ENCODE results near the gene THOC3. TPM values are rescaled to one million over a fixed set of nuclear protein-coding genes. Genes with fewer than 3 reads are reported as not detected.
"Not testable (repeated sequence)": the region's sequence is repeated elsewhere in the genome, so short reads cannot be mapped to it uniquely, and the experiment has no call there.

The THOC3 gene
- total RNA-seq (2014; rRNA removed; shearing (Covaris generic)) = 146 and 152 TPM in 2 replicates
- 66.7 and 66.9 TPM in 2 replicates for polyA plus RNA-seq (2016; fragmentation: Nextera tagmentation; extraction: Ambion mirVana)
- long read RNA-seq, transcript THOC3-208 (5 exons, 1,796 nt) = minor isoform, 5 of 213 reads
- long read RNA-seq, transcript THOC3-201 (6 exons, 1,589 nt) = major isoform, 192 of 213 reads
- long read RNA-seq, partial matches to known transcripts = 2 of 213 reads
- long read RNA-seq, other reads (novel, unspliced or antisense) = 14 of 213 reads

DNA sequence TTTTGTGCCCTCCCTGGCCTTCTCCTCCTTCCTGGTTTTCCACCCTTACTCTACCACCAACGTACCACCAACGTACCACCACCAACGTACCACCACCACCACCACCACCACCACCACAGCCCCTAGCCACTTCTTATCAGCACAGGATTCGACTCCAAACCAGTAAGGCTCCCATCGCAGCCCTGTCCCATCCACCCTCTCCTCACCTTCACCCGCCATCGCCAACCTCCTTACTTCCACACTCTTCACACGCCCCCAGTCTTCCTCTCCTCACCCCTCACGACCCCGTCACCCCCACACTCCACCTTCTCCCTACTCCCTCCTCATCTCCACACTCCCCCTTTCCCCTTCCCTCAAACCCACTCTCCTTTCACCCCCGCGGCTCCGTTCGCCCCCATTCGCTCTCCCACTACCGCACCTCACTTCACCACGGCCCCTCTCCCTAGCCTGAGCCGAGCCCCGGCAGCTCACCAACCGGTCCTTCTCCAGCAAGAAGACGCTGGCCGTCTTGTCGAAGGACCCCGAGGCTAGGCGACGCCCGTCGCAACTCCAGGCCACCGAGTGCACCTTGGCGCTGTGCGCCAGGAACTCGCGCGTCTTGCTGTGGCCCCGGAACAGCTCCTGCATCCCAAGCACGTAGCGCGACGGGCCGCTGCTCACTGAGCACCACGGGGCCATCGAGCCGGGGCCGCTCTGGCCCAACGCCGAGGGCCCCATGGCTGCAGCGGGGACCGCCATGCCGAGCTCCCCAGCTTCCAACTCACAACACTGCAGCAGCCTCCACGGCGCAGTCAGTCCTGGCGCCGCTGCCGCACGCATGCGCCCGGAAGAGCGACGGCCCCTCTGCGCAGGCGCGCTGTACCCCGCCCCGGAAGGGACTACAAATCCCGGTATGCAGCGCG lies at the start of gene THOC3:
THOC3 (minus strand) TSS at position 845 of the 902 bp plus-strand sequence; CDS start at position 738, 107 bp downstream.
- not testable (repeated sequence) for H2AFZ ChIP-seq, H3K27ac Mint-ChIP-seq
- peak; percentile 75 for TF ChIP-seq POLR2AphosphoS5 (IDR thresholded peaks at IDR 0.05; ENCODE audit: low read depth)

DNA sequence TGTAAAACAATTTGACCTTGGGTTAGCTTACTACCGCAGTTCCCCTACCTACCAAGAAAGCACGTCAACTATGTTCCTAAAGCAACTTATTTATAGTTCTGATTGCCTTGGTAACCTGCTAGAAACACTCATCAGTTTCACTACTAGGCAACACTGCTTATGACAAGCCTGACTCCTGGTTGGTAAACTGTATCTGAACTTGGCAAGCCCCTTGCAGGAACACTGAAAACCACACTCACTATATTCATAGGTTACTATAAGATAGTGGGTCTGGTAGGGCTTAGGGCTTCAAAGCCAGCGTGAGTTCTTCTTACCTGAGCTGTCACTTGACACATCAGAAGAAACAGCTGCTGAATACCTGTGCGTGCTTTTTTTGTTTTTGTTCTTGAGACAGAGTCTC lies 49.2 kb upstream of the THOC3 start:
- ATAC-seq = not testable (repeated sequence)

More for the DNA sequence above, at the start of gene THOC3:
- not testable (repeated sequence) for H4K20me1 ChIP-seq (replicated peaks; ENCODE audit: insufficient read depth); H3K4me1 ChIP-seq (ENCODE audit: insufficient read depth); H3K27me3 Mint-ChIP-seq (ENCODE audit: insufficient read depth, low read depth, poor library complexity); H3K27me3 ChIP-seq (ENCODE audit: insufficient read depth); H3K36me3 Mint-ChIP-seq (ENCODE audit: low read depth); H3F3A ChIP-seq (replicated peaks; ENCODE audit: low read depth); H3K79me2 ChIP-seq (replicated peaks; ENCODE audit: insufficient read depth); H3K36me3 ChIP-seq (ENCODE audit: insufficient read depth); H3K27ac ChIP-seq (ENCODE audit: low read depth); H3K9me3 Mint-ChIP-seq; H3K9me2 ChIP-seq (ENCODE audit: insufficient read depth); H3K4me1 Mint-ChIP-seq
- Histone ChIP-seq H3K4me3 (peak within 1 kb of the TSS; percentile 88), H3K4me2 (peak within 1 kb of the TSS; percentile 74)
- DNase-seq (ENCODE audit: low spot score) (peak; percentile 70), ATAC-seq (peak; percentile 98)
- peak within 1 kb of the TSS; percentile 80 for H3K4me3 Mint-ChIP-seq

DNA sequence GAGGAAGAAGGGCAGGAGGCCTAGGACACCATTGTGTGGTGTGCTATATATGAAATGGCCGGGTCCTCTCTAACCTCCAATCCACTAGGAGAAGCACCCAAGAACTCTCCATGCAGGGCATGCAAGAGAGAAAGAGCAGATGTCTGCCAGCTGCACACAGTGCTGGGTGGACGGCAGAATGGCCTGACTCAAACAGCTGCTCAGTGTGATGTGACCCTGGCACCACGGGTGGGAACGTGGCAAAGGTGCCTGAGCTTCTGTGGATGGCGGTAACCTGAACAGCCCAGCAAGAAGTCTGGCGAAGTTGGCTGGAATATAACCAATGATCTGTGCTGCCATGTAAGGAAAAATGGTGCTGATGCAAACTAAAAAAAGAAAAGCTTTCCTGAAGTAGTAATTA lies 46.2 kb upstream of the THOC3 start:
- not testable (repeated sequence) for DNase-seq (ENCODE audit: low spot score); H3K9me3 Mint-ChIP-seq; ATAC-seq; H3K27ac ChIP-seq (ENCODE audit: low read depth); H3K4me1 ChIP-seq (ENCODE audit: insufficient read depth); H2AFZ ChIP-seq; H3K4me1 Mint-ChIP-seq; H4K20me1 ChIP-seq (replicated peaks; ENCODE audit: insufficient read depth); H3K36me3 ChIP-seq (ENCODE audit: insufficient read depth); H3K4me3 Mint-ChIP-seq; H3K4me2 ChIP-seq; H3K27me3 ChIP-seq (ENCODE audit: insufficient read depth); H3K27me3 Mint-ChIP-seq (ENCODE audit: insufficient read depth, low read depth, poor library complexity); H3K36me3 Mint-ChIP-seq (ENCODE audit: low read depth); H3K4me3 ChIP-seq; H3F3A ChIP-seq (replicated peaks; ENCODE audit: low read depth); H3K79me2 ChIP-seq (replicated peaks; ENCODE audit: insufficient read depth); H3K27ac Mint-ChIP-seq; H3K9me2 ChIP-seq (ENCODE audit: insufficient read depth)

More for the DNA sequence above, 49.2 kb upstream of the THOC3 start:
- not testable (repeated sequence) for H3K9me2 ChIP-seq (ENCODE audit: insufficient read depth); H3K27me3 ChIP-seq (ENCODE audit: insufficient read depth); H3K27me3 Mint-ChIP-seq (ENCODE audit: insufficient read depth, low read depth, poor library complexity); H3K79me2 ChIP-seq (replicated peaks; ENCODE audit: insufficient read depth); H3K27ac ChIP-seq (ENCODE audit: low read depth); H3K4me3 Mint-ChIP-seq; H3F3A ChIP-seq (replicated peaks; ENCODE audit: low read depth); DNase-seq (ENCODE audit: low spot score); H4K20me1 ChIP-seq (replicated peaks; ENCODE audit: insufficient read depth); H3K36me3 Mint-ChIP-seq (ENCODE audit: low read depth); H3K36me3 ChIP-seq (ENCODE audit: insufficient read depth); H3K9me3 Mint-ChIP-seq; H3K27ac Mint-ChIP-seq; H3K4me3 ChIP-seq; H2AFZ ChIP-seq; H3K4me2 ChIP-seq; H3K4me1 ChIP-seq (ENCODE audit: insufficient read depth); H3K4me1 Mint-ChIP-seq

DNA sequence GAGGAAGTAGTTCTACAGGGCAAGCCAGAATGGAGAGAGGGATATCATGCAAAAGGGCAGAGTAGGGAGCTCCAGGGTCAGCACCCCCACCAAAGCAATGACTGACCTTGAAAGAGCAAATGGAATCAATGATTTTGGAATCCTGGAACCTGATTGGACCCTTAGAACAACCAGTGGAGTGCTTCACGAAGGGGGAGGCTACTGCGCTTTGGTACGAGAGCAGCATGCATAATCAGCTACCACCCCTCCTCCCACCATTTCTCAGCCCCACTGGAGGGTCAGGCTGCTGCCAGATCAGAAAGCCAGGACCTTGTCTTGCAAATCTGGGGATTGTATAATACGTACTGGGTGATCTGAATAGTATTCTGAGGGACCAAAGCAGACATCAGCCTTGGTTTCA lies 43.0 kb upstream of the THOC3 start:
- H3F3A ChIP-seq (replicated peaks; ENCODE audit: low read depth); H3K27me3 ChIP-seq (ENCODE audit: insufficient read depth); H4K20me1 ChIP-seq (replicated peaks; ENCODE audit: insufficient read depth); H3K27ac ChIP-seq (ENCODE audit: low read depth); H3K79me2 ChIP-seq (replicated peaks; ENCODE audit: insufficient read depth); H3K36me3 ChIP-seq (ENCODE audit: insufficient read depth); H3K4me1 ChIP-seq (ENCODE audit: insufficient read depth); H3K4me3 Mint-ChIP-seq; H3K4me1 Mint-ChIP-seq; H3K36me3 Mint-ChIP-seq (ENCODE audit: low read depth); H3K4me3 ChIP-seq; H3K27me3 Mint-ChIP-seq (ENCODE audit: insufficient read depth, low read depth, poor library complexity); H3K27ac Mint-ChIP-seq; H3K9me2 ChIP-seq (ENCODE audit: insufficient read depth); H2AFZ ChIP-seq; H3K9me3 Mint-ChIP-seq: not testable (repeated sequence)
- peak overlapping the region; percentile 56 for H3K4me2 ChIP-seq
- DNase-seq (ENCODE audit: low spot score) (peak; percentile 33), ATAC-seq (peak; percentile 87)
